Stomach (tissue), 4 donors: ENCODE results near the gene CEP57L1.

Source experiments
- CTCF ChIP-seq, 7 experiments: fragments of 450-650 bp in 4 of 7; fragments of 200-600 bp in 3 of 7; sonication (generic) in 3 of 7; IDR thresholded peaks; one replicate each; pipeline ENCODE4 v1.5.1; 2016 to 2019; ENCODE audit warnings: antibody characterized with exemption in 7 of 7, control low read depth in 2 of 7, mild to moderate bottlenecking in 1 of 7
- EP300 ChIP-seq: sonication (generic); formaldehyde crosslinking; IDR thresholded peaks from one replicate; pipeline ENCODE4 v1.6.1; 2017; ENCODE audit warnings: antibody characterized with exemption
- POLR2A ChIP-seq, 4 donors: fragments of 450-650 bp; IDR thresholded peaks; one replicate each; pipeline ENCODE4 v1.6.1; 2016; ENCODE audit warnings: antibody characterized with exemption in 4 of 4, control low read depth in 2 of 4, mild to moderate bottlenecking in 1 of 4, moderate library complexity in 1 of 4

DNA sequence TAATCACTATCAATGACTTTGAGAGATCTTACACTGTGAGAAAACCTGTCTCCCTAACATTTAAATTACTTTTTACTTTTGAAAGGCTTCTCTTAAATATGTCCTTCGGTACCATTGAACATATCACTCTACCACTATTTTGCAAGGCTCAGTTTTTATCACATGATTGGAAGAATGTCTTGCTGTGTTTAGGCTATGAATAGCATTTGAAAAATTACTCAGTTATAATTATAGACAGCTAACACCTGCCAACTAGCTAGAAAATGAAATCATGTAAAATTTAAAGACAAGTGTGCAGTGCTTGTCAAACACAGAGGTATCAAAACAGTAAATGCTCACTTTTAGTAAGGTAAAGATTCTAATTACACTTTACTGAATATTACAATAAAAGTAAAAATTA, 11.7 kb upstream of the CEP57L1 start:
- no peak for TF ChIP-seq CTCF (IDR thresholded peaks at IDR 0.05)
- TF ChIP-seq POLR2A (IDR thresholded peaks at IDR 0.05), result no peak
- TF ChIP-seq EP300, result no peak
